ENCODE data around the gene SMIM5. TPM values are rescaled to one million over a fixed set of nuclear protein-coding genes. Genes with fewer than 3 reads are reported as not detected.
A peak's percentile ranks its signal among the peaks of the same experiment; 100 is the strongest.

Gene SMIM5
- total and polyA plus RNA-seq, 2 experiments from 2014 or later = 0.60 to 0.89 TPM

DNA sequence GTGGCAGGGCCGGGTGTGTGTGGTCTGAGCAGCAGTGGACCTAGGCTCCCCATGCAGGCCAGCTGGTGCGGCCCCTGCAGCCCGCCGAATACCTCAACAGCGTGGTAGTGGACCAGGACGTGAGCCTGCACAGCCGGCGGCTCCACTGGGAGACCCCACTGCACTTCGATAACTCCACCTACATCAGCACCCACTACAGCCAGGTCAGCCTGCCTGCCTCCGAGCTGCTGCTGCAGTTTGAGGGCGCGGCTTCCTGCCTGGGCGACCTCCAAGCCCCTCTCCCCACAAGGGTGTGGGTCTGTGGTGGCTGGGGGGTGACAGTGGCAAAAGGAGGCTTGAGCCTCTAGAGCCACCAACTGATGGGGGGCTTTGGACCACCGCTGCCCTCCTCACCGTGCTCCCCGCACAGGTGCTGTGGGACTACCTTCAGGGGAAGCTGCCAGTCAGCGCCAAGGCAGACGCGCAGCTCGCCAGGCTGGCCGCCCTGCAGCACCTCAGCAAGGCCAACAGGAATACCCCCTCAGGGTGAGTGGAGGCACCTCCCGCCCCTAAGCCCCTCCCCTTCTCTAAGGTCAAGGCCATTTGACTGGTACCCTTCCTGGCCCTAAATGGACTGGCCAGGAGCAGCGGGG is 8.4 kb upstream of the SMIM5 start:
- H3K36me3 ChIP-seq = no peaks in the 10 kb centered on the region
- H3K4me1 ChIP-seq (ENCODE audit: low read depth) = peaks cover 5% of the 10 kb centered on the region
- DNase-seq (ENCODE audit: low read depth in 1 of 2, low spot score in 1 of 2) = no peak

DNA sequence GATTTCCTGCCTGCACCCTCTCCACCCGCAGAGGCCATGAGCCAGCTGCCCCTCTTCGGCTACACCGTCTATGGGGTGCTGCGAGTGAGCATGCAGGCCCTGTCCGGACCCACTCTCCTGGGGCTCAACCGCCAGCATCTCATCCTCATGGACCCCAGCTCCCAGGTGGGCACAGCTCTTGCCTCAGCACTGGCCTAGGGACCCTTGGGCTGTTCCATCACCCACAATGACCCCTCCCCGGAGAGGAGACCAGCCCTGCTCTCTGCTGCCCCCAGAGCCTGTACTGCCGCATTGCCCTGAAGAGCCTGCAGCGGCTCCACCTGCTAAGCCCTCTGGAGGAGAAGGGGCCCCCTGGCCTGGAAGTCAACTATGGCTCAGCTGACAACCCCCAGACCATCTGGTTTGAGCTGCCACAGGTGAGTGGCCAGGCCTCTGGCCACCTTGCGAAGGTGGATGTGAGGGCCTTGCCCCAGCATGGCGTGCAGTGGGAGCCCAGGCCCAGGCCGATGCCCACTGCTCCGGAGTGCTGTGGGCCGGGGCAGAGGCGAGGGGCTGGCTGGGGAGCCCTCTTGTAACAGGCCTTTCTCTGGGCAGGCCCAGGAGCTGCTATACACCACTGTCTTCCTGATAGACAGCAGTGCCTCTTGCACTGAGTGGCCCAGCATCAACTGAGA is 7.3 kb upstream of the SMIM5 start:
- no peaks in the 10 kb centered on the region for H3K9me3 ChIP-seq (ENCODE audit: low read depth)
- peaks cover 5% of the 10 kb centered on the region for H3K4me1 ChIP-seq (ENCODE audit: low read depth)
- DNase-seq (ENCODE audit: low read depth in 1 of 2, low spot score in 1 of 2) = peak; percentile 17 to 75
- peak overlapping the region; percentile 28 for H3K27ac ChIP-seq
- TF ChIP-seq, protein P1, sequence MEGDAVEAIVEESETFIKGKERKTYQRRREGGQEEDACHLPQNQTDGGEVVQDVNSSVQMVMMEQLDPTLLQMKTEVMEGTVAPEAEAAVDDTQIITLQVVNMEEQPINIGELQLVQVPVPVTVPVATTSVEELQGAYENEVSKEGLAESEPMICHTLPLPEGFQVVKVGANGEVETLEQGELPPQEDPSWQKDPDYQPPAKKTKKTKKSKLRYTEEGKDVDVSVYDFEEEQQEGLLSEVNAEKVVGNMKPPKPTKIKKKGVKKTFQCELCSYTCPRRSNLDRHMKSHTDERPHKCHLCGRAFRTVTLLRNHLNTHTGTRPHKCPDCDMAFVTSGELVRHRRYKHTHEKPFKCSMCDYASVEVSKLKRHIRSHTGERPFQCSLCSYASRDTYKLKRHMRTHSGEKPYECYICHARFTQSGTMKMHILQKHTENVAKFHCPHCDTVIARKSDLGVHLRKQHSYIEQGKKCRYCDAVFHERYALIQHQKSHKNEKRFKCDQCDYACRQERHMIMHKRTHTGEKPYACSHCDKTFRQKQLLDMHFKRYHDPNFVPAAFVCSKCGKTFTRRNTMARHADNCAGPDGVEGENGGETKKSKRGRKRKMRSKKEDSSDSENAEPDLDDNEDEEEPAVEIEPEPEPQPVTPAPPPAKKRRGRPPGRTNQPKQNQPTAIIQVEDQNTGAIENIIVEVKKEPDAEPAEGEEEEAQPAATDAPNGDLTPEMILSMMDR (IDR thresholded peaks at IDR 0.05; ENCODE audit: low read depth, low read length) = peak; percentile 79
- H3K4me3 ChIP-seq = no peak overlapping the region
- no peaks in the 10 kb centered on the region for H3K27me3 ChIP-seq
- no peaks in the 10 kb centered on the region for H3K36me3 ChIP-seq

More for the DNA sequence above, 8.4 kb upstream of the SMIM5 start:
- Histone ChIP-seq H3K4me3 (no peak overlapping the region), H3K27ac (no peak overlapping the region), H3K9me3 (ENCODE audit: low read depth) (no peaks in the 10 kb centered on the region), H3K27me3 (no peaks in the 10 kb centered on the region)
- TF ChIP-seq, protein P1 (IDR thresholded peaks at IDR 0.05; ENCODE audit: low read depth, low read length) = no peak

GRCh38 chr17:75626496-75627038 is 6.7 kb upstream of the SMIM5 start:
- Histone ChIP-seq H3K27ac (peak overlapping the region; percentile 28), H3K9me3 (ENCODE audit: low read depth) (no peaks in the 10 kb centered on the region), H3K36me3 (no peaks in the 10 kb centered on the region), H3K27me3 (no peaks in the 10 kb centered on the region), H3K4me3 (no peak overlapping the region), H3K4me1 (ENCODE audit: low read depth) (peaks cover 5% of the 10 kb centered on the region)
- TF ChIP-seq, protein P1 (IDR thresholded peaks at IDR 0.05; ENCODE audit: low read depth, low read length) = no peak
- no peak for DNase-seq (ENCODE audit: low read depth in 1 of 2, low spot score in 1 of 2)

DNA sequence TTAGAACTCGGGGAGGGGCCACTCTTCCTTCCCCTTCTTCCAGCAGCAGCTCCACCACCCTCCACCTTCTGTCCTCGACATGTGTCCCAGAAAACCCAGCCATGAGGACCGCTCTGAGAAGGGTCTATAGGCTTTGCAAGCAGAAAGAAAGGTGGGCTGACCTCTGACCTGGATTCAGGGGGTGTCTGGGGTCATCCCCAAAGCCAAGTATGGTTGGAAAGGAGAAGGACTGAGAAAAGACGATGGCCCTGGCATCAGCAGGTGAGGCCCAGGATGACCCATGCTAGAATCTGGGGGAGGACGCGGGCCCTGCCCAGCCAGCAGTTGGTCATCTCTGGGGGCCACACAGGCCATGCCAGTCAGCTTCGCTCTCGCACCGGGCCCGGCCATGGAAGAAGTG is 6.1 kb upstream of the SMIM5 start:
- Histone ChIP-seq H3K36me3 (no peaks in the 10 kb centered on the region), H3K4me1 (ENCODE audit: low read depth) (peaks cover 5% of the 10 kb centered on the region), H3K4me3 (no peak overlapping the region), H3K9me3 (ENCODE audit: low read depth) (no peaks in the 10 kb centered on the region), H3K27me3 (no peaks in the 10 kb centered on the region), H3K27ac (no peak overlapping the region)
- no peak for DNase-seq (ENCODE audit: low read depth in 1 of 2, low spot score in 1 of 2)
- TF ChIP-seq, protein P1 (IDR thresholded peaks at IDR 0.05; ENCODE audit: low read depth, low read length) = no peak

DNA sequence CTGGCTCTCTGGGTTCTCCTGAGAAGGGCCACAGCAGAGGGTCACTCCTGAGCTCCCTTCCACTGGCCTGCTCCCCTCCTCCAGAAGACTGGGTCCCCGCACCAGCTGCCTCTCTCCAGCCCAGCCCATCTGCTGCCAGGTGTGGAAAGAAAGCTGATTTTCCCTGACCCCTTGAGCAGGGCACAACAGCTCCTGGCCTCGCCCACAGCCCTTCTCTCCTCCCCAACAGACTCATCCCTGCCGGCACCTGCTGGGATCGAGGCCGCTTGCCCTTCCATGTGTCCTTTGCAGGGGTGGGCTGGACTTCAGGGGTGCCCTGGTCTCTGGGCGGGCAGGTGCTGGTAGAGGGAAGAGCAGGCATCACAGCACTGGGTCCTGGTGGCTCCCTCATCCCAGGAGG is 4.8 kb upstream of the SMIM5 start:
- Histone ChIP-seq H3K27ac (no peak overlapping the region), H3K4me3 (no peak overlapping the region), H3K27me3 (no peaks in the 10 kb centered on the region), H3K4me1 (ENCODE audit: low read depth) (peaks cover 10% of the 10 kb centered on the region), H3K36me3 (no peaks in the 10 kb centered on the region), H3K9me3 (ENCODE audit: low read depth) (no peaks in the 10 kb centered on the region)
- no peak for DNase-seq (ENCODE audit: low read depth in 1 of 2, low spot score in 1 of 2)
- TF ChIP-seq, protein P1 (IDR thresholded peaks at IDR 0.05; ENCODE audit: low read depth, low read length) = no peak

Data from cardiac muscle cell (in vitro differentiated cells and primary cell).